Glomerular endothelial cell (primary cell): ENCODE results near the gene UBXN6. TPM values are rescaled to one million over a fixed set of nuclear protein-coding genes. Genes with fewer than 3 reads are reported as not detected.

Experiments used
- DNase-seq: peaks from one replicate; pipeline ENCODE4 v3.0.0-alpha.2; 2011; ENCODE audit warnings: low read depth, low spot score; ENCODE audit errors: extremely low read depth
- total RNA-seq: library from RNA; depleted of rRNA; stranded (reverse); fragments of >200 nt; gene quantifications from 2 replicates; pipeline ENCODE4 v1.2.3, GENCODE V29; 2015

UBXN6 gene
- total RNA-seq, 1 donor from 2014 or later, result 91.1 TPM

- DNase-seq, result no peak
Measured at GRCh38 chr19:4456843-4457653, 546 bp downstream of the UBXN6 start.

GRCh38 chr19:4456476-4456842 is 1.1 kb downstream of the UBXN6 start:
- no peak for DNase-seq

- DNase-seq, result no peak
Measured at GRCh38 chr19:4455719-4456475, 1.7 kb downstream of the UBXN6 start.

- DNase-seq, result no peak
Measured at GRCh38 chr19:4454747-4455718, 2.6 kb downstream of the UBXN6 start.

- no peak for DNase-seq
Measured at GRCh38 chr19:4453232-4454179, 4.1 kb downstream of the UBXN6 start.

GRCh38 chr19:4452230-4452990 is 5.2 kb downstream of the UBXN6 start:
- DNase-seq, result no peak

GRCh38 chr19:4449639-4450028 is 8.0 kb downstream of the UBXN6 start:
- no peak for DNase-seq

- no peak for DNase-seq
Measured at GRCh38 chr19:4449022-4449638, 8.5 kb downstream of the UBXN6 start.

- no peak for DNase-seq
Measured at GRCh38 chr19:4448147-4448985, 9.2 kb downstream of the UBXN6 start.

- DNase-seq, result no peak
Measured at GRCh38 chr19:4447327-4448146, 10.1 kb downstream of the UBXN6 start.

- no peak for DNase-seq
Measured at GRCh38 chr19:4446704-4447200, 10.8 kb downstream of the UBXN6 start.

- no peak for DNase-seq
Measured at GRCh38 chr19:4445963-4446703, 11.5 kb downstream of the UBXN6 start.

- no peak for DNase-seq
Measured at GRCh38 chr19:4444765-4445741, 12.5 kb downstream of the UBXN6 start.

GRCh38 chr19:4443966-4444764 is 13.4 kb downstream of the UBXN6 start:
- DNase-seq, result no peak
